Dedifferentiated amniotic fluid mesenchymal stem cell (primary cell): ENCODE data around the gene TUSC2.
A peak's percentile ranks its signal among the peaks of the same experiment; 100 is the strongest.
"Not testable (repeated sequence)": the region's sequence is repeated elsewhere in the genome, so short reads cannot be mapped to it uniquely, and the experiment has no call there.

Experiments used
- DNase-seq: peaks from one replicate; pipeline ENCODE4 v3.0.0-alpha.2; 2016; ENCODE audit errors: extremely low spot score

Gene TUSC2

GRCh38 chr3:50294492-50295403 is 33.3 kb downstream of the TUSC2 start:
- DNase-seq, result no peak

GRCh38 chr3:50294089-50294488 is 33.9 kb downstream of the TUSC2 start:
- DNase-seq, result no peak

- no peak for DNase-seq
Measured at GRCh38 chr3:50293079-50293801, 34.8 kb downstream of the TUSC2 start.

DNA sequence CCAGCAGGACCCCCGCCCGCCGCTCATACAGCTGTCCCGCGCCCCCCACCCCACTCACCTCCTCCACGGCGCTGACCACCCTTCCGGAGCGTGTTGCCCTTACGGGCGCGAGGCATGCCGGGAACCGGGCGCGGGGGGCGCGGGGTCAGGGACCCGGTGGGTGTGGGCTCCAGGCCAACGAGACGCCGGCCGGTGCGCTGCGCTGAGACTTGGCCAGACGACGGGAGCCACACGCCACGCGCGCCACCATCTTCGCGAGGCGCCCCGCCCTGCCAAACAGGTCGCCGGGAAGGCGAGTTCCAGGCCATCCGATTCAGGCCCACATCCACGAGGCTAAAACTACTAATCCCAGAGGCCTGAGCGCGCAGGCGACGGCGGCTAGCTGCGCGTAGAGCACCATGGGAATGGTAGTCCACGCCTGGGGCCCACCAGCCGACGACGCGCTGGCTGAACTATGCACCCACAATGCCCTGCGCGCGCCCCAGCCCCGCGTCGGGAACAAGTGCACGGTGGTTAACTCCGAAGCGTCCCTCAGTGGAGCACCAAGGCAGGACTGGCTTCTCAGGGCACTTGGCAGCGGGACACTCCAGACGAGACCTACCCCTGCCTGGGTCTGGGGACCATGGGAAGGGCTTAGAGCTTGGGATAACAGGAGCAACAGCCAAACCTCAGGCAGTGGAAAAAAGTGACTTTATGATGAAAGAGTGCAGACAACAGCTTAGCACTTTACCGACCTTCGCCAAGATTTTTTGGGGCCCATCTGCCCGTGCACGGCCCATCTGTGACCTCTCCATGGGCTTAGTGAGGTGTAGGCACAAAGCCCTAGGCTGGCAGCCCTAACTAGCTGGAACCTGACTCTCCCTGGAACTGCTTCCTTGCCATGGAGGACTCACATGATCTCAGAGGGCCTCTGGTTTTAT is 35.6 kb downstream of the TUSC2 start, which contains the start of gene IFRD2:
Gene IFRD2, minus strand, starts transcription at position 271 of the 920 bp plus-strand sequence. Its CDS starts 155 bp downstream, at position 116.
- DNase-seq, result peak; percentile 94

DNA sequence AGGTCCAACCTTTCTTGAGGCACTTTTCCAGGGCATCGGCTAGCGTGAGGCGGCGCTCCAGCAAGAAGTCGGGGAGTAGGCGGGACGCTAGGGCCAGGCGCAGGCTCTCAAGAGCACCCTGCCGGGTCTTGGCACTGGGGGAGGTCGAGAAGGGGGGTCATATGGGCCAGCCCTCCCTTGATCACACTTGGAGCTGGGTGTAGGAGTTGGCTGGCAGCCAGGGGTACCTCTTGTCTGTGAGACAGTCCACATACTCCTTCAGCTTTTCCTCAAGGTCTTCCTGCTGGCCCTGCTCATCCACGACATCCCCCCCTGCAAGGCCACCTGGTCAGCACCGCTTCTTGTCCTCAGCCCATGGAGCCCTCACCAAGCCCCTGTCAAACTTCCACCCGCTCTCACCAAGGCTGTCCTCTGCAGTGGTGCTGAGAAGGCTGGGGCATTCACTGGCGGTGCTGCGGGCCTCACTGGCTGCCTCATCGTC is 37.8 kb downstream of the TUSC2 start:
- no peak for DNase-seq

GRCh38 chr3:50289130-50289529 is 38.9 kb downstream of the TUSC2 start:
- no peak for DNase-seq

DNA sequence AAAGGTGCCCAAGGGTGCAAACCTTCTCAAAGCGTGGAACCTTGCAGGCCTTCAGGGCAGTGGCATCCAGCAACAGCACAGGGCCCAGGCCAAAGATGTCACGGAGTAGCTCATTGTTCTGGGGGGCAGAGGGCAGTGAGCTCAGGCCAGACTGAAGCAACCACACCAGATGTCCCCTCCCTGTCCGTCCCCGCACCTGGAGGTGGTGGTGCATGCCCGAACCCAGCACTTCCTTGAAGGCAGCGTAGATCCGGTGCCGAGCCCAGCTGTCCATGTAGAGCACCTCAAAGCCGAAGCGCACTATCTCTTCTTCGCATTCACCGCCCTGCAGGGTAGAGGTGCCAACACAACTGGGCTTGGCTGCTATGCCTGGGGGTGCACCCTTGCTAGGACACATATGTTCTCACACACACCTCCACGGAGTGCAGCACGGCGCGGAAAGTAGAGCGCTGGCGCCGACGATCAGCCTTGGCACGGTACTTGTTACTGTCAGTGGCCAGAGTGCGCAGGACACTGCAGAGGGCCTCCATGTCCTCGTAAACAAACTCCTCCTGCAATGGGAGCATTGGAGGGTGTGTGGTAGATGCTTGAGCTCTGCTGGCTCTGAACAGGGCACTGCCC is 39.5 kb downstream of the TUSC2 start:
- DNase-seq, result peak; percentile 9

DNA sequence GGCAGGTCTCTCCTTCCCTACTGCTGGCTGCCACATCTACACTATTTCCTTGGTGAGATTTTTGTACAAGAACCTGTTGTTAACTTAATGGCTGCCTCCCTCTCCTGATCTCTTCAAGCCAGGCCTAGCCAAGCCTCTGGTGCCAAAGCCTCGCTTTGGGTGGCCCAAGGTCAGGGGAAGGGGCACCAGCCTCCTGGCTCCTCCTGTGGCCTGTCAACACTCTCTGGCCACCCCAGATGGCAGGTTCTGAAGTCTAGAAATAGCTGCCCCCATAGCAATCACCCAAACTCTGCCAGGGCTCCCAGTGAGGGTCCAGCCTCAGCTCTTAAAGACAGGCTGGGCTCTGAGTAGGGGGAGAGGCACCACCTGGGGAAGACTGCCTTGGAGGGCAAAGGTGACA is 40.8 kb downstream of the TUSC2 start:
- no peak for DNase-seq

DNA sequence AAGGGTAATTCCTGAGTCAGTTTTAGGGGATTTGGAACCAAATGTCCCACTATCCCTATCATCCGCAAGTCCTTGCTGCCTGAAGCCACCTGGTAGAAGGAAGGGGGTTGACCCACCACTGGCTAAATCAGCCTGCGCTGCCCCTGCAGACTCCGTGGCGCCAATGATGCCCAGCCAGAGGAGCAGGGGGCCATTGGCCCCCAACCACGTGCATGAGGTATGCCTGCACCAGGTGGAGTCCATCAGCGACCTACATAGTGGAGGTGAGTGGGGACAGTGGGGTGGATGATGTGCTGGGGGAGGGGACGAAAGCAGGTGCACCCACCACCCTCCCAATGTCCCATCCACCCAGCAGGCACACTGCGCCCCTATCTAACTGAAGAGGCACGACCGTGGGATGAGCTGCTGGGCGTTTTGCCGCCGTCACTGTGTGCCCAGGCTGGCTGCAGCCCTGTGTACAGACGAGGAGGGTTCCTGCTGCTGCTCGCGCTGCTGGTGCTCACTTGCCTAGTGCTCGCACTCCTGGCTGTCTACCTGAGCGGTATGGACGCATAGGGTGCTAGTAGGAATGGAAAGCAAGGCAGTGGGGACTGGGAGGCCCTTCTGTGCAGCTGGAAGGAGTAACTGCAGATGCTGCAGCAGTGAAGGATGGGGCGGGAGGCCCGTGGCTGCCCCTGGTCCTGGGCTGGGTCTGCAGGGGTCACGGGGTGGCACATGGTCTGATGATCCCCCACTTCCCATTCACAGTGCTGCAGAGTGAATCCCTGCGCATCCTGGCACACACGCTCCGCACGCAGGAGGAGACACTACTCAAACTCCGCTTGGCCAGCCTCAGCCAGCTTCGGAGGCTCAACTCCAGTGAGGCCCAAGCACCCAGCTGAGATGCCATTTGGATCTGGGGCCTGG is 41.4 kb downstream of the TUSC2 start:
- DNase-seq, result no peak

GRCh38 chr3:50284121-50284520 is 43.9 kb downstream of the TUSC2 start:
- not testable (repeated sequence) for DNase-seq

DNA sequence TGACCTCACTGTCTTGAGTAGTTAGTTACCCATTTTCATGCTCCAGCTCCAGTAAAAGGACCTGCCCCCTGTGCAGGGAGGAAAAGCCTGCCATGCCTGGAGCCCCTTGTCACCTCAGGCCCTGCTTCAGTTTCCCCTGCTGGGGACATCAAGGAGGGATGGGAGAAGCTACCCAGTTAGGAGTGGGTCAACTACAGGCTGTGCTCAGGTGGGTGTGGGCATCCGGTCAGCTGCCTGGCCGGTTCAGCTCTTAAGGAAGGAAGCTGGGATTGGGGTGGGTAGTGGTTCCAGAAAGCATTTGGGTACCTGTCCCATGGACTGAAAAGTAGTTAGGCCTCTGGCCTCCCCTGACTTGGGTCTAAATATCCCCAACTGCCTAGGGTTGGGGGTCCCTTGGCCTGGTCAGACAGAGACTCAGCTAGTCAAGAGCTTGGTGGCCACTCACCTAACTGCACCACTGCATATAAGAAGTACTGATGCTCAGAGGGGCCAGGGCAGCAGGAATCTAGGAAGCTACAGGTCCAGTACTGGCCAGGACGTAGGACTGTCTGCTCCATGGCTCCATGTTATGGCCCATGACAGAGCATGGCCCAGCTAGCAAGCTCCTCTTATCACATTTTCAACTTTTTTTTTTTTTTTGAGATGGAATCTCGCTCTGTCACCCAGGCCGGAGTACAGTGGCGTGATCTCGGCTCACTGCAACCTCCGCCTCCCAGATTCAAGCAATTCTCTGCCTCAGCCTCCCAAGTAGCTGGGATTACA is 48.6 kb downstream of the TUSC2 start:
- no peak for DNase-seq

GRCh38 chr3:50278880-50279224 is 49.2 kb downstream of the TUSC2 start, which contains the start of gene LSMEM2:
Gene LSMEM2 (plus strand): TSS chr3:50279087. CDS start chr3:50279114, 27 bp downstream.
- no peak for DNase-seq

- no peak for DNase-seq
Measured at GRCh38 chr3:50278123-50278879, 49.7 kb downstream of the TUSC2 start.

DNA sequence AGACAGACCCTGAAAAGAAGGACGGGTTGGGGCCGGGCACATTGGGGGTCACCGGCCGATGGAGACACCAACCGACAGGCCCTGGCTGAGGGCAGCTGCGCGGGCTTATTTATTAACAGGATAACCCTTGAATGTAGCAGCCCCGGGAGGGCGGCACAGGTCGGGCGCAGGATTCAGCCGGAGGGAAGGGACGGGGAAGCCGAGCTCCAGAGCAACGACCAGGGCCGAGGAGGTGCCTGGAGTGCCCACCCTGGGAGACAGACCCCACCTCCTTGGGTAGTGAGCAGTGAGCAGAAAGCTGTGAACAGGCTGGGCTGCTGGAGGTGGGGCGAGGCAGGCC is 51.3 kb downstream of the TUSC2 start:
- no peak for DNase-seq

DNA sequence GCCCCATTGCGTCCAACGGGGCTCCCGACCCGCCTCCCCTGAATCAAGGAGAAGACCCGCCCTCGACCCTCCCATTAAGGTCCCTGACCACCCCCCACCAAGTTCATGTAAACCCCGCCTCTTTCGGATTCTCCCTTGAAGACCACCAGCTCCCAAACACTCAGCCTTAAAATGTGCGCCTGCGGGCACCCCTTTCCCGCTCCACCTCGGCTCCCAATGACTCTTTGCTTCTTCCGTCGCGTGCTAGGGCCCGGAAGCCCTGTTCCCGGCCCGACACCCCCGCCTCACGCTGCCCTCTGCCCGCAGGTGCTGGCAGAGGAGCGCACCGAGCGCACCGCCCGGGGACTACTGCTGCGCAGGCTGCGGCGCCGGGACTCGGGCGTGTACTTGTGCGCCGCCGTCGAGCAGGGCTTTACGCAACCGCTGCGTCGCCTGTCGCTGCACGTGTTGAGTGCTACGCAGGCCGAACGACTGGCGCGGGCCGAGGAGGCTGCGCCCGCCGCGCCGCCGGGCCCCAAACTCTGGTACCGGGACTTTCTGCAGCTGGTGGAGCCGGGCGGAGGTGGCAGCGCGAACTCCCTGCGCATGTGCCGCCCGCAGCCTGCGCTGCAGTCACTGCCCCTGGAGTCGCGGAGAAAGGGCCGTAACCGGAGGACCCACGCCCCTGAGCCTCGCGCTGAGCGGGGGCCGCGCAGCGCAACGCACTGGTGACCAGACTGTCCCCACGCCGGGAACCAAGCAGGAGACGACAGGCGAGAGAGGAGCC is 51.8 kb downstream of the TUSC2 start:
- no peak for DNase-seq

DNA sequence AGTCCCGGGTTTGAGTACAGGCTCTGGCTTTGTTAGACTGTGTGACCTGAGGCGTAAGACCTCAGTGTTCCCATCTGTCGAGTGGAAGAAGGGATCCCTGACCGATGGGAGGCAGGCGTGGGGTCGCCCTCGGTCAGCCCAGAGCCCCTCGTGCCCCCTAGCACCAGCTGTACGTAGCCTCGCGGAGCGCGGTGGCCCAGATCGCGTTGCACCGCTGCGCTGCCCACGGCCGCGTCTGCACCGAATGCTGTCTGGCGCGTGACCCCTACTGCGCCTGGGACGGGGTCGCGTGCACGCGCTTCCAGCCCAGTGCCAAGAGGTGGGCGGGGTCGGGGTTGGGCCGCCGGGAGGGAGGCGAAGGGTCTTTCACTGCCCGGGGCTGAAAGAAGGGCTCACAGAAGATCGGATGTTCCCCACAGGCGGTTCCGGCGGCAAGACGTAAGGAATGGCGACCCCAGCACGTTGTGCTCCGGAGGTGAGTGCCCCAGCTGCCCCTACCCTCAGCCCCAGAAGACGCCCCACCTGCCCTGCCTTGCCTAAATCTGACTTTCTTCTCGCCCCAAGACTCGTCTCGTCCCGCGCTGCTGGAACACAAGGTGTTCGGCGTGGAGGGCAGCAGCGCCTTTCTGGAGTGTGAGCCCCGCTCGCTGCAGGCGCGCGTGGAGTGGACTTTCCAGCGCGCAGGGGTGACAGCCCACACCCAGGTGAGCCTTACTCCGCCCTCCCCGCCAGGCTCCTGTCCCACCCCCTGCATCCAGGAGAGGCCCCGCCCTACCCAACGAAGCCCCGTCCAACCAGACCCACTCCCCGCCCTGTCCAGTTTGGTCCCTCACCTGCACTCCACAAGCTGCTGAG is 52.7 kb downstream of the TUSC2 start:
- DNase-seq, result no peak
